Forelimb muscle (tissue), 1 donor: Measurements from ENCODE around the gene TNRC6C. TPM values are rescaled to one million over a fixed set of nuclear protein-coding genes. Genes with fewer than 3 reads are reported as not detected.
"Not testable (repeated sequence)": the region's sequence is repeated elsewhere in the genome, so short reads cannot be mapped to it uniquely, and the experiment has no call there.

Experiments used
- DNase-seq: peaks from one replicate; pipeline ENCODE4 v3.0.0-alpha.2; 2013; ENCODE audit warnings: low read depth
- polyA plus RNA-seq: library from polyadenylated mRNA; unstranded; fragments of 120-200 nt; gene quantifications from one replicate; pipeline ENCODE4 v1.2.1, GENCODE V29; 2013; ENCODE audit not compliant: insufficient read length

Gene TNRC6C
- polyA plus RNA-seq, 1 donor = 9.6 TPM

DNA sequence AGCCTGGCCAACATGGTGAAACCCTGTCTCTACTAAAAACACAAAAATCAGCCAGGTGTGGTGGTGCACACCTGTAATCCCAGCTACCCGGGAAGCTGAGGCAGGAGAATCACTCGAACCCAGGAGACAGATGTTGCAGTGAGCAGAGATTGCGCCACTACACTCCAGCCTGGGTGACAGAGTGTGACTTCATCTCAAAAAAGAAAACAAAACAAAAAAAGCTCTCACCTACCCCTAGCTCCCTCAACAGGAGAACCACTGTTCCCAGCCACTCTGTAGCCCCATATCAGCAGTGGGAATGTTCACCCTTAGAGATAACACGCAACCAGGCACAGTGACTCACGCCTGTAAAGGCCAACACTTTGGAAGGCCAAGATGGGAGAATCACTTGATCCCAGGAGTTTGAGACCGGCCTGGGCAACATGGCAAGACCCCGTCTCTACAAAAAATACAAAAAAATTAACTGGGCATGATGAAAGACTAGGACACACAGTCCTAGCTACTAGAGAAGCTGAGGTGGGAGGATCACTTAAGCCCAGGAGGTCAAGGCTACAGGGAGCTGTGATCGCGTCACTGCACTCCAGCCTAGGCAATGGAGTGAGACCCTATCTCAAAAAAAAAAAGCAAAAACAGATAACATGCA lies 177.5 kb downstream of the TNRC6C start:
- DNase-seq = no peak

DNA sequence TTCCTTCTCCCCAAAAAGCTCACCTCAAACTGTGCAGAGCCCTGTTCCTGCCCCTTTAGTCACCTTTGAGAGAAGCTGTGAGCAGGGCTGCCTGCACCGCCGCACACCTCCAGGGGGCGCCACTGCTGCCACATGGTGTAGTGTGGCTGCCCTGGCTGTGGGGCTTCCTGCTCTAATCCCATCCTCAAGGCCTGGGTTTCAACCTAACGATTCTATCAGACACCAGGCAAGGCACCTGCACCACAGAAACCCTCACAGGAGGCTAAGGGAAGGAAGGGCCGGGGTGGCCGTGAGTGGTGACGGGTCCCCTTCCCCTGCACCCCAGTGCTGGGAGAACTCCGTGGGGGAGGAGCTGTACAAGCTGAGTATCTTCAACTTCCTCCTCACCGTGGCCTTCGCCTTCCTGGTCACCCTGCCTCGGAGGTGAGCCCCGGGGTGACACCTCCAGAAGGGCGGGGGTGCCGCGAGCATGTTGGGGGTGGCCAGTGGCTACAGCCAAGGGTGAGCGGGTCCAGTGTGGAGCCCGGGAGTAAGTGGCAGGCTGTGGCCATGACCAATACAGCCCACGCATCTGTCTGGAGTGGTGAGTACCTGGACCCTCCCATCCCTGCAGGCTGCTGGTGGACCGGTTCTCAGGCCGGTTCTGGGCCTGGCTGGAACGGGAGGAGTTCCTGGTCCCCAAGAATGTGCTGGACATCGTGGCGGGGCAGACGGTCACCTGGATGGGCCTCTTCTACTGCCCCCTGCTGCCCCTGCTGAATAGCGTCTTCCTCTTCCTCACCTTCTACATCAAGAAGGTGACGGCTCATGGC lies 179.1 kb downstream of the TNRC6C start:
- no peak for DNase-seq

DNA sequence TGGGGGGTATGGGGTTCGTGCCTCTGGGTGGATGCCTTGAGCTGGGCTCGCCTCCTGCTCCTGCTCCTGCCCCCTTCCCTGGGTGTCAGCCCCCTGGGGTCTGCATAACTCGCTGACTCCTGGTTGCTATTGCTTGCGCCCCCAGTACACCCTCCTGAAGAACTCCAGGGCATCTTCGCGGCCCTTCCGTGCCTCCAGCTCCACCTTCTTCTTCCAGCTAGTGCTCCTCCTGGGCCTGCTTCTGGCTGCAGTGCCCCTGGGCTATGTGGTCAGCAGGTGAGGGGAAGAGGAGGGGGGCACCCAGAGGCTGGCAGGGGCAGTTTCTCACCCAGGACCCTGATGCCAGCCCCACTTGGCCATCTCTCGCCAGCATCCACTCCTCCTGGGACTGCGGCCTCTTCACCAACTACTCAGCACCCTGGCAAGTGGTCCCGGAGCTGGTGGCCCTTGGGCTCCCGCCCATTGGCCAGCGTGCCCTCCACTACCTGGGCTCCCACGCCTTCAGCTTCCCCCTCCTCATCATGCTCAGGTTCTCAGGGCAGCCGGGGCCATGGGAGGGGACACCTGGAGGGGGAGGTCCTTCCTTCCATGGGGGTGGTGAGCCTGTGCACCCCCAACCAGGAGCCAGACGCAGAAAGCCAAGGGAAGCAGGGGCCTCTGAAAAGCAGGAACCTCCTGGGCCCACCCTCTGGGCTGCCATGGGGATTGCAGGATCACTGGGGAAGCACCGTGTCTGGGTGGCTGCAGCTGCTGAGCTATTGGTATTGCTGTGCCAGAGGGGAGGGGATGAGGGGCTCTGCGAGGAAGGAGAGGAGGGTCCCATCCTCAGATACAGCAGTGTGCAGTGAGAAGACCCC lies 179.9 kb downstream of the TNRC6C start:
- DNase-seq = no peak

DNA sequence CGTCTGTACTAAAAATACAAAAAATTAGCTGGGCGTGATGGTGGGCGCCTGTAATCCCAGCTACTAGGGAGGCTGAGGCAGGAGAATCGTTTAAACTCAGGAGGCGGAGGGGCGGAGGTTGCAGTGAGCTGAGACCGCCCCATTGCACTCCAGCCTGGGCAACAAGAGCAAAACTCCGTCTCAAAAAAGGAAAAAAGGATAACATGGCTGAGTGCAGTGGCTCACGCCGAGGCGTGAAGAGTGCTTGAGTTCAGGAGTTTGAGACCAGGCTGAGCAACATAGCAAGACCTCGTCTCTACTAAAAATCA lies 181.3 kb downstream of the TNRC6C start:
- DNase-seq = not testable (repeated sequence)

DNA sequence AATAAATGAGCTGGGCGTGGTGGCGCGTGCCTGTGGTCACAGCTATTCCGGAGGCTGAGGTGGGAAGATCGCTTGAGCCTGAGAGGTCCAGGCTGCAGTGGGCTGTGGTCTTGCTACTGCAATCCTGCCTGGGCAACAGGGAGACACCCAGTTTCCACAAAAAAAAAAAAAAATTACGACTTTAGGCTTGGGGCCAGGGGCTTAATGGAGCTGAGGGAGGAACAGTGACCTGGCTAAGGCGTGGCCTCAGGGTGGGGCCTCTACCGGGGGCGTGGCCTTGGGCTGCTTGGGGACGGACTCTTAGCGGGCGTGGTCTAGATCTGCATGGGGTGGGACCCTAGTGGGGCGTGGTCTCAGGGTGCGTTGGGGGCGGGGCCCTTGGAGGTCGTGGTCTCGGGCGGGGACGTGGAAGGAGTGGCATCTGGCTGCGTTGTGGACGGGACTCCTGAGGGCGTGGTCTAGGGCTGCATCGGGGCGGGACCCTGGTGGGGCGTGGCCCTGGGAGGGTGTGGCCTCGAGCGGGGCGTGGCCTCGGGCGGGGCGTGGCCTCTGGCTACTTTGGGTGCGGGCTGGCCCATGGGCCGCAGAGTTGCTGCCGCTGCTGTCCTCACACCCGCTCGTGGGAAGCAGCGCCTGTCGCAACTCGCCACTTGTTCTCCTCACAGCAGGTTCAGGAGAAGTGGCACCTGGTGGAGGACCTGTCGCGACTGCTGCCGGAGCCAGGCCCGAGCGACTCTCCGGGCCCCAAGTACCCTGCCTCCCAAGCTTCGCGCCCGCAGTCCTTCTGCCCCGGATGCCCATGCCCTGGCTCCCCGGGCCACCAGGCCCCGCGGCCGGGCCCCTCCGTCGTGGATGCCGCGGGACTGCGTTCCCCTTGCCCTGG lies 181.9 kb downstream of the TNRC6C start:
- DNase-seq = no peak

DNA sequence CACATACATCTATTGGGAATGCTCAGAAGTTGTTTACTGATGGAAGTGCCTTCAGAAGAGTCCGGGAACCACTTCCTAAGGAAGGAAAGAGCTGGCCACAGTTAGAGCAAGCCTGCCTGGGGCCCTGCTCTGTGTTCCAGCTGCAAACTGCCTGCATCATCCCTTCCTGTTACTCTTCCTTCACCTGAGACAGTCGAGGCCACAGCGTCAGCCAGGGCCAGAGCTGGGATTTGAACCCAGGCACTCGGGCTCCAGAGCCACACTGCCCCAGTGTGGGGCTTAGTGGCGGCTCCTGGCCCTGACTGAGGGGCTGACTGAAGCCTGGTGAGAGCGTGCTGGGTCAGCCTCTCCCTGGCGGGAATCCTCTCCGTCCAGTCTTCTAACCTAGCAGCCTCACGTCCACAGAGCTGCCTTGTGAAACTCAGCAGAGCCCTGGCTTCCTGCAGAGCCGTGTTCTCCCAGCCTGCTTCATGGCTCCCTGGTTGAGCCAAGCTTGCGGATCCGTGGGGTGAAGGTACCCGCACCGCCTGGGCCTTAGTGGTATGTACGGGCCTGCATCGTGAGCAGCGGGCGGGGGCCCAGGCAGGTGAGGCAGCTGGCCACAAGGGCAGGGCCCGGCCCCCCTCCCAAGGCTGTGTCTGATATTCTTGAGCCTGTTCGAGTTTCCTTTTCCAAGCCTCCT lies 183.1 kb downstream of the TNRC6C start:
- DNase-seq = no peak

DNA sequence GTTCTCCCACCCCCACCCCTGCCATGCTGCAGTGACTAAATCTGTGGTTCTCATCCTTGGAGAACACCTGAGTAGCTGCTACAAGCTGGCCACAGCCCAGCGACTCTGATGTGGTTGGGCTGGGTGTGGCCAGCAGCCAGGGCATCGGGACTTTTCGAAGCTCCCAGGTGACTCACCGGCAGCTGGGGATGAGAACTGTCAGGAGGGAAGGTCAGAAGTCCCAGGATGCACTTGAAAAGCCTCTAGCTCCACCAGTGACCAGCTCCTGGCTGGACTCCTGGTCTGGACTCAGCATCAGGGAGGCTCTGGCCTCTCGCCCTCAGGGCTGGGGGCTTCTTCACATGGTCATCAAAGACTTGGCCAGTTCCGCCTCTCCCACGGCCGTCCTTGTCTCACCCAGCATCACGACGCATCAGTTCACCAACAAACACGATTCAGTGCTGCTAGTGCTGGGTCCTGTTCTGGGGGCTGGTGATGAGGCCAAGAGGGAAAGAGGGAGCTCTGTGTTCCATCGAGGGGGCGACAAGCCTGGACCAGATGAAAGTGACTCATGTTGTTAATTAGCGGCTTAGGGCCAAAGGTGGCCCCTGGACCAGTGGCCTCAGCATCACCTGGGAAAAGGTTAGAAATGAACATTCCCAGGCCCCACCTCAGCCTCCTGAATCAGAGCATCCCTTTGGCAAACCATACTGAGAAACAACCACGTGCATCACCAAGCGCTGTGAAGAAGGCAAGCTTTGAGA lies 183.8 kb downstream of the TNRC6C start:
- no peak for DNase-seq

DNA sequence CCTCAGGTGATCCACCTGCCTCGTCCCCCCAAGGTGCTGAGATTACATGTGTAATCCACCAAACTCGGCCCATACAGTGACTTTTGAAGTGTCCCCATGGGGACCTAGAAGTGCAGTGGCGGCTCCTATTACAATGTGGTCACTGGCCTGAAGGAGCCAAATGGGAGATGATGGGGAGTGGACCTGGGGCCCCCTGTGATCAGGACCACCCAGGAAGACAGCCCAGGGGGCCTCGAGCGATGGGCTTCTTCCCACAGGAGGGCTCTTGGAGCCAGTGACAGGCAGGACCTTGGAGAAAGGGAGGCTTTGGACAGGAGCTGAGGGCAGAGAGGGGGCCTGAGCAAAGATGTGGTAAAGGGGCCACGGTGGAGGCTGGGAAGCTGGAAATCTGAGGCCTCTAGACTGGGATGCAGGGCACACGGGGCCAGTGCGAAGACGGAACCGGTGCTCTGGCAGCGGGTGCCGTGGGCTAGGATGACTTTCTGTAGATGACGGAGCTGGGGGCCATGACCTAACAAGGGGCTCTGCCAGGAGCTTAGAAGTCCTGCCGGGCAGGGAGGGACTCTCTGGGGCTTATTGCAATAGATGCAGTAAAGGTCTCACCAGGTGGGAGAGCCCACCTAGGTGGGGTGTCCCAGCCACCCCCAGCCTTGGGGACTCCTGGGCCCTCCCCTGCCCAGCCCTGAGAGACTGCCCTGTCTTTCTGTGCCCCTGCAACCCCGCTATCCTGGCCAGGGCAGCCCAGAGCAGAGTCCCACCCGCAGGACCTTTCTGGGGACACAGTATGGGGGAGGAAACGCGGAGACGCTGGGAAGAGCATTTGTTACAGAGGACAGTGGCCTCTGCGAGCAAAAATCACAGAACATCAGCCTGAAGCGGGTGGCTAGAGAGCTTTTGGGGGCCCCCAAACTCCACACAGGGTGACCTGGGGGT lies 185.0 kb downstream of the TNRC6C start:
- no peak for DNase-seq

DNA sequence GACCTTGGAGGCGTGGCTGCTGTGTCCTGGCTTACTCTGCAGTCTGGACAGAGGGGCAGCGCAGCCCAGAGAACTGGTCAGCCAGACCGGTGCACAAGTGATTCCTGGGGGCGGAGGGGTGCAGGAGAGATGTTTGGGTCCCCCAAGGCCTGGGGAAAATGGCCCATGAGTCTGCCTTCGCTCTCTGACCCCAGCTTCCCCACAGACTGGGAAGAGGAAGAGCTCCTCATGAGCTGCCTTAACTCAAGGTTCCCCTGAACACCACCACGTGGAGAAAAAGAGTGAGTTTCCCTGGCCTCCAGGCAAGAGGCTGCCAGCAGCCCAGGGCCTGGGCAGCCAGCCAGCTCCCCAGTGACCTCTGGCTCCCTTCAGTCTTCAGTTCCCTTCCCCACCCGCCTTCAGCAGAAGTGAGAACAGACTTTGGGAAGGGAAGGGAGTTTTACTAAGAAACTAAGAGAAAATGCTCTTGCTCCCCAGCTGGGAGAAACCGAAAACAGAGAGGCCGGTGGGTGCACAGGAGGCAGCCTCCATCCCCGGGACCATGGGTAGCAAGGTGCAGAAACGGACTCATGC lies 185.7 kb downstream of the TNRC6C start:
- DNase-seq = peak; percentile 75

DNA sequence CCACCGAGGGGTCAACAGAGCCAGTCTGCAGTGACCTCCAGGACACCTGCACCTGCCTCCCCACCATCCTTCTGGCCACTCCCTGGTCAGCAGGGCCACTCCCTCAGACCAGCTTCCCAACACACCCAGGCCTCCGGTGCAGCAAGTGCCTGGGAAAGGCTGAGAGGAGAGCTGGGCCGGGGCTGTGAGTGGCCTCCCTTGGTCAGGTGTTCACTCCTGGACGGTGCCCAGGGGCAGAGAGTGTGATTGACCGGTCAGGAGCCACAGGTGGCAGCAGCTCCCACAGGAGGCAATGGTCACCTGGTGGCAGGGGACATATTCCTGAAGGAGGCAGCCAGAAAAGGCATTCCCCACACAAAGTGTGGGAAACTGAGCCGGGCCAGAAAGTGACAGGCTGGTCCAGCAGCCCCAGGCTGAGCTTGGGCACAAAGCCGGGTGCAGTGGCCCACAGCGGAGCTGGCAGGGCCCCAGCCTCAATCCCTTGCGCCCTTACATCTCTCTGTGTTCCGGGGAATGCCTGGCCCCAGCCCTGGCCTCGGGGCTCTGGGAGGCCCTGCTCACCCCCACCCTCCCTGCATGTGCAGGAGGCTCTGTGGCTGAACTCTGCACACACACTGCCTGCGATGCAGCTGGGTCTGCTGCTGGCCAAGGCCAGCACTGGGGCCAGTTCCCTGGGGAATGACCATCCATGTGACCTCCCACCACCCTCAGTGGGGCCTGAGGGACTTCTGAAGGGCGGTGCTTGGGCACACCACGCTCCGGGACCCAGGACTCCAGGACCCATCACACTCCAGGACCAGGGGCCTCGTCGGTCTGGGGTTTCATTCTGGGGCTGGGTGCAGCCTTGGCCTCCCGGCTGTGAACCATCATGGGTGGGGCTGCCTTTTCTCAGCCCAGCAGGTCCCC lies 186.5 kb downstream of the TNRC6C start:
- no peak for DNase-seq

DNA sequence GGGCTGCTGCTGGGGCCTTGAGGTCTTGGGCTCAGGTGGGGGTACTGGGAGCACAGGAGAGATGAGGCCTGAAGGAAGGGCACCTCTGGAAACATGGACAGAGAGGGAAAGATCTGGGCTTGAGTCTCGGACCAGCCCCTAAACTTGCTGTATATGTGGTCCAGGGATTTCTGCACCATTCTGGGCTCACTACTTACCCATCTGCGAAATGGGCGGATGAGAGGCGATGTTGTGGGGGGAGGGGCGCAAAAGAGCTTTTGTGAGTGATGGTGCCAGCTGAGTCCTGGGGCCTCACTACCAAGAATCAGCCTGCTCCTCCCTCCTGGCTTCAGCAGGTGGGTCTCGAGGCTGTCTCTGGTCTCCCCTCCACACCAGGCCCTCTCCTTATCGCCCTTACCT lies 188.0 kb downstream of the TNRC6C start:
- no peak for DNase-seq

DNA sequence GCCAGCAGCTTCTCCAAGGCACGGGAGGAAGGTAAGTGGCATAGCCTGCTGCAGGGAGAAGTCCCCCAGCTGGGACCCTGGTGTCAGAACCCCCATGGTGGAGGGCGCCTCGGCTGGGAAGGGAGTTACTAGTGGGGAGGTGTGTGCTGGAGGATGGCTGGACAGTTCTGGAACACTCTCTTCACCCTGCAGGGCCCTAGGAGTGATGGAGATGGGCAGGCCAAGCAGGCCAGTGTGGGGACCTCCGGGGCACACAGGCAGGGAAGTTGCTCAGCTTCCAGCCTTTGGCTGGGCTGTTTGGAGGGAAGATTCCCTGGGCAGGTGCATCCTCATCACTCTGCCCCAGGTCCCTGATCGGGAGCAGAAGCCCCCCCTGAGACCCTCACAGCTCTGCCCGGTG lies 188.4 kb downstream of the TNRC6C start:
- no peak for DNase-seq

DNA sequence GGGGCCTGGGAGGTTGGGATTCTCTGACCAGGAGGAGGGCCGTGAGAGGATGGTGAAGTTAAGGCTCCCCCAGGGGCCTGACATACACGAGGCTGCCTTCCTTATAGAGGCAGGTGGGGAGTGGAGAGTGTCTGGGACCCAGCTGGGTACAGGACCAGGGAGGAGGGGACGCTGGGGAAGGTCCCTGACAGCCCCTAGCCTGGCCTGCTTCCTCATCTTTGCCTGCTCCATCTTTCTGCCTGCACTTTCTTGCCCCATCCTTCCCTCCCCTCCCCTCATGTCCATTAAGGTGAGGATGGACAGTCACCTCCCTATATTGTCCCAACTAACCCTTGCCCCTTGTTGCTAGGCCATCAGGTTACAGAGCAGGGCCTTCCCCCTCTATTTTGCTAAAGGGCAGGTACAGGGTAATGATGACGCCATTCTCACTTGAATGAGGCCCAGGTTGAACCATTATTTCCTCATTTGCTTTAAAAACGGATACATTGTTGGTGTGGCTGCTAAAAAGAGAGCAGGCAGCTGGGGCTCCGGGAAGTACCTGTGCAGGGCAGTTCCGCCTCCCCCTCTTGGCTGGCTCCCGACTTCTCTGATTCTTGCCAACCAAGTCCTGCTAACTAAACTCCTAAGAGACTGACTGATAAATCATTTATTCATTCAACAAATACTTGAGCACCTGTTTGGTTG lies 189.0 kb downstream of the TNRC6C start:
- no peak for DNase-seq

DNA sequence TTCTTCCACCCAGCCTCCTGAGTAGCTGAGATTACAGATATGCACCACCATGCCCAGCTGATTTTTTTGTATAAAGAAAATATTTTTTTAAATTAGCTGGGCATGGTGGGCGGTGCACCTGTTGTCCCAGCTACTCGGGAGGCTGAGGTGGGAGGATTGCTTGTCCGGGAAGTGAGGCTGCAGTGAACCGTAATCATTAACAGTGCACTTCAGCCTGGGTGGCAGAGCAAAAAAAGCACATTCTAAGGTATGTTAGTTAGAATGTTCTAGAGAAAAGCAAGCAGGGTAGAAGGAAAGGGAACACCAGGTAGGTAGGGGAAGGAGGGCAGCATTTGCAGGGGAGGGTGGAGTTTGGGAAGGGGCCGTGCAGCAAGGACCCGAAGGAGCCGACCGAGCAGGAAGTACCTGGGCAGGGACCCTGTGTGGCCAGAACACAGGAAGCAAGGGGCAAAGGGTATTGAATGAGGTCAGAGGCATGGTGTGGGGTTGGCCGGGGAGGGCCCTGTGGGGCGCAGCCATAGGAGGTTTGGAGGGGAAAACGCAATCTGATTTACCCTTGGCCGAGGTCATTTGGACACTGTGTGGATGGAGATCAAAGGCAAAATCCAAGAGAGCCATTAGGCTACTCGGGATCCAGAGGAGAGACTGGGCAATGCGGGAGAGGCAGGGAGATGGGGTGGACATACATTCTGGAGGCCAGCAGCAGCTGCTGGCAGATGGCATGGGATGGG lies 189.9 kb downstream of the TNRC6C start:
- DNase-seq = no peak

DNA sequence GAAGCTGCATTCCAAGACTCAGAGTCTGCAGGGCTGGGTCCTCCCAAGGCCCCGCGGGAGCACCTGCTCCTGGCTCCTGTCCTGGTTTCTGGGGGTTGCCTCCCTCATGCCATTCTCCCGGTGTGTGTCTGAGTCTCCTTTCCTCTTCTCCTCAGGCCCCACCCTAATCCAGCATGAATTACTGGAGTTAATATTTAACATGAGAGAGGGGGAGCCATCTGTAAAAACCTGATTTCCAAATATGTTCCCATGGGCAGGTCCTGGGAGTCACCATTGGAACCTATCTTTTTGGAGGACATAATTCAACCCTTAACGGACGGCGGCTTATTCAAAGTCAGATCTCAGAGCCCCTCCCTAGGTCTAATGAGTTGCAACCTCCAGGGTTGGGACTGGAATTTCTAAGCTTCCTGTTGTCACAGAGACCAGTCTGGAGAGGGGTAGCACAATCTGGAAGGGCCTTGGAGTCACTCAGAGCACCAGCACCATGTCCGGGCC lies 193.1 kb downstream of the TNRC6C start:
- no peak for DNase-seq
